ENCODE measurements around the gene PRSS50.
"Not testable (repeated sequence)": the region's sequence is repeated elsewhere in the genome, so short reads cannot be mapped to it uniquely, and the experiment has no call there.

Gene PRSS50

GRCh38 chr3:46717447-46718231, at the start of gene PRSS50:
Gene PRSS50, minus strand, starts transcription at chr3:46717869. Its CDS starts 45 bp downstream, at chr3:46717824.
- no peak within 1 kb of the TSS for H3K9ac ChIP-seq (ENCODE audit: low read depth in 1 of 2, low read length in 2 of 2)
- H3K9me3 ChIP-seq (ENCODE audit: control insufficient read depth in 2 of 2, low read length in 2 of 2) = no peaks in the 10 kb centered on the region
- no peaks in the 10 kb centered on the region for H3K4me1 ChIP-seq (ENCODE audit: control insufficient read depth in 2 of 2, insufficient read depth in 2 of 2, low read length in 2 of 2)
- no peaks in the 10 kb centered on the region for H3K36me3 ChIP-seq (ENCODE audit: control insufficient read depth in 2 of 2, insufficient read depth in 2 of 2, low read length in 2 of 2)
- peaks cover 0 to 2% of the 10 kb centered on the region in 2 donors for H3K27me3 ChIP-seq (ENCODE audit: control insufficient read depth in 2 of 2, insufficient read depth in 2 of 2, low read length in 2 of 2)
- no peak within 1 kb of the TSS for H3K27ac ChIP-seq (ENCODE audit: low read depth in 2 of 2, low read length in 2 of 2)
- no peak within 1 kb of the TSS for H3K4me3 ChIP-seq (ENCODE audit: low read length in 2 of 2)

- no peaks in the 10 kb centered on the region for H3K36me3 ChIP-seq (ENCODE audit: control insufficient read depth in 2 of 2, insufficient read depth in 2 of 2, low read length in 2 of 2)
- no peaks in the 10 kb centered on the region for H3K27me3 ChIP-seq (ENCODE audit: control insufficient read depth in 2 of 2, insufficient read depth in 2 of 2, low read length in 2 of 2)
- H3K4me3 ChIP-seq (ENCODE audit: low read length in 2 of 2) = no peak overlapping the region
- H3K27ac ChIP-seq (ENCODE audit: low read depth in 2 of 2, low read length in 2 of 2) = no peak overlapping the region
- no peak overlapping the region for H3K9ac ChIP-seq (ENCODE audit: low read depth in 1 of 2, low read length in 2 of 2)
- H3K4me1 ChIP-seq (ENCODE audit: control insufficient read depth in 2 of 2, insufficient read depth in 2 of 2, low read length in 2 of 2) = no peaks in the 10 kb centered on the region
- H3K9me3 ChIP-seq (ENCODE audit: control insufficient read depth in 2 of 2, low read length in 2 of 2) = peaks cover 2 to 3% of the 10 kb centered on the region in 2 donors
These were observed 46.5 kb upstream of the PRSS50 start for GRCh38 chr3:46764206-46764605.

- Histone ChIP-seq H3K27me3 (ENCODE audit: control insufficient read depth in 2 of 2, insufficient read depth in 2 of 2, low read length in 2 of 2) (no peaks in the 10 kb centered on the region), H3K36me3 (ENCODE audit: control insufficient read depth in 2 of 2, insufficient read depth in 2 of 2, low read length in 2 of 2) (no peaks in the 10 kb centered on the region), H3K9me3 (ENCODE audit: control insufficient read depth in 2 of 2, low read length in 2 of 2) (peaks cover 2 to 3% of the 10 kb centered on the region in 2 donors), H3K4me1 (ENCODE audit: control insufficient read depth in 2 of 2, insufficient read depth in 2 of 2, low read length in 2 of 2) (no peaks in the 10 kb centered on the region), H3K4me3 (ENCODE audit: low read length in 2 of 2) (no peak overlapping the region), H3K27ac (ENCODE audit: low read depth in 2 of 2, low read length in 2 of 2) (no peak overlapping the region), H3K9ac (ENCODE audit: low read depth in 1 of 2, low read length in 2 of 2) (no peak overlapping the region)
These were observed 45.5 kb upstream of the PRSS50 start for GRCh38 chr3:46763178-46763577.

- H3K4me3 ChIP-seq (ENCODE audit: low read length in 2 of 2) = no peak overlapping the region
- H3K36me3 ChIP-seq (ENCODE audit: control insufficient read depth in 2 of 2, insufficient read depth in 2 of 2, low read length in 2 of 2) = no peaks in the 10 kb centered on the region
- H3K9me3 ChIP-seq (ENCODE audit: control insufficient read depth in 2 of 2, low read length in 2 of 2) = peaks cover under 1 to 2% of the 10 kb centered on the region in 2 donors
These were observed 41.8 kb upstream of the PRSS50 start for GRCh38 chr3:46759239-46760167.

GRCh38 chr3:46756642-46757041, 39.0 kb upstream of the PRSS50 start:
- Histone ChIP-seq H3K36me3 (ENCODE audit: control insufficient read depth in 2 of 2, insufficient read depth in 2 of 2, low read length in 2 of 2) (no peaks in the 10 kb centered on the region), H3K9me3 (ENCODE audit: control insufficient read depth in 2 of 2, low read length in 2 of 2) (no peaks in the 10 kb centered on the region), H3K4me1 (ENCODE audit: control insufficient read depth in 2 of 2, insufficient read depth in 2 of 2, low read length in 2 of 2) (no peaks in the 10 kb centered on the region), H3K4me3 (ENCODE audit: low read length in 2 of 2) (no peak overlapping the region), H3K27me3 (ENCODE audit: control insufficient read depth in 2 of 2, insufficient read depth in 2 of 2, low read length in 2 of 2) (no peaks in the 10 kb centered on the region), H3K27ac (ENCODE audit: low read depth in 2 of 2, low read length in 2 of 2) (no peak overlapping the region), H3K9ac (ENCODE audit: low read depth in 1 of 2, low read length in 2 of 2) (no peak overlapping the region)

More at GRCh38 chr3:46759239-46760167, 41.8 kb upstream of the PRSS50 start:
- Histone ChIP-seq H3K9ac (ENCODE audit: low read depth in 1 of 2, low read length in 2 of 2) (no peak overlapping the region), H3K27ac (ENCODE audit: low read depth in 2 of 2, low read length in 2 of 2) (no peak overlapping the region), H3K4me1 (ENCODE audit: control insufficient read depth in 2 of 2, insufficient read depth in 2 of 2, low read length in 2 of 2) (no peaks in the 10 kb centered on the region), H3K27me3 (ENCODE audit: control insufficient read depth in 2 of 2, insufficient read depth in 2 of 2, low read length in 2 of 2) (no peaks in the 10 kb centered on the region)

- no peak overlapping the region for H3K4me3 ChIP-seq (ENCODE audit: low read length in 2 of 2)
- no peaks in the 10 kb centered on the region for H3K9me3 ChIP-seq (ENCODE audit: control insufficient read depth in 2 of 2, low read length in 2 of 2)
- no peak overlapping the region for H3K27ac ChIP-seq (ENCODE audit: low read depth in 2 of 2, low read length in 2 of 2)
- H3K27me3 ChIP-seq (ENCODE audit: control insufficient read depth in 2 of 2, insufficient read depth in 2 of 2, low read length in 2 of 2) = no peaks in the 10 kb centered on the region
- H3K4me1 ChIP-seq (ENCODE audit: control insufficient read depth in 2 of 2, insufficient read depth in 2 of 2, low read length in 2 of 2) = no peaks in the 10 kb centered on the region
- H3K36me3 ChIP-seq (ENCODE audit: control insufficient read depth in 2 of 2, insufficient read depth in 2 of 2, low read length in 2 of 2) = no peaks in the 10 kb centered on the region
- no peak overlapping the region for H3K9ac ChIP-seq (ENCODE audit: low read depth in 1 of 2, low read length in 2 of 2)
These were observed 38.0 kb upstream of the PRSS50 start for GRCh38 chr3:46755646-46756045.

GRCh38 chr3:46753127-46753526, 35.5 kb upstream of the PRSS50 start:
- H3K4me1 ChIP-seq (ENCODE audit: control insufficient read depth in 2 of 2, insufficient read depth in 2 of 2, low read length in 2 of 2); H3K36me3 ChIP-seq (ENCODE audit: control insufficient read depth in 2 of 2, insufficient read depth in 2 of 2, low read length in 2 of 2); H3K4me3 ChIP-seq (ENCODE audit: low read length in 2 of 2); H3K9me3 ChIP-seq (ENCODE audit: control insufficient read depth in 2 of 2, low read length in 2 of 2); H3K27me3 ChIP-seq (ENCODE audit: control insufficient read depth in 2 of 2, insufficient read depth in 2 of 2, low read length in 2 of 2); H3K27ac ChIP-seq (ENCODE audit: low read depth in 2 of 2, low read length in 2 of 2); H3K9ac ChIP-seq (ENCODE audit: low read depth in 1 of 2, low read length in 2 of 2): not testable (repeated sequence)

GRCh38 chr3:46750555-46751038, 32.9 kb upstream of the PRSS50 start:
- H3K9me3 ChIP-seq (ENCODE audit: control insufficient read depth in 2 of 2, low read length in 2 of 2) = no peaks in the 10 kb centered on the region
- no peaks in the 10 kb centered on the region for H3K36me3 ChIP-seq (ENCODE audit: control insufficient read depth in 2 of 2, insufficient read depth in 2 of 2, low read length in 2 of 2)
- no peak overlapping the region for H3K27ac ChIP-seq (ENCODE audit: low read depth in 2 of 2, low read length in 2 of 2)
- no peaks in the 10 kb centered on the region for H3K4me1 ChIP-seq (ENCODE audit: control insufficient read depth in 2 of 2, insufficient read depth in 2 of 2, low read length in 2 of 2)
- no peak overlapping the region for H3K9ac ChIP-seq (ENCODE audit: low read depth in 1 of 2, low read length in 2 of 2)
- no peak overlapping the region for H3K4me3 ChIP-seq (ENCODE audit: low read length in 2 of 2)
- H3K27me3 ChIP-seq (ENCODE audit: control insufficient read depth in 2 of 2, insufficient read depth in 2 of 2, low read length in 2 of 2) = no peaks in the 10 kb centered on the region

- no peaks in the 10 kb centered on the region for H3K9me3 ChIP-seq (ENCODE audit: control insufficient read depth in 2 of 2, low read length in 2 of 2)
- H3K4me3 ChIP-seq (ENCODE audit: low read length in 2 of 2) = no peak overlapping the region
- H3K36me3 ChIP-seq (ENCODE audit: control insufficient read depth in 2 of 2, insufficient read depth in 2 of 2, low read length in 2 of 2) = no peaks in the 10 kb centered on the region
- H3K27ac ChIP-seq (ENCODE audit: low read depth in 2 of 2, low read length in 2 of 2) = no peak overlapping the region
- H3K9ac ChIP-seq (ENCODE audit: low read depth in 1 of 2, low read length in 2 of 2) = no peak overlapping the region
- no peaks in the 10 kb centered on the region for H3K4me1 ChIP-seq (ENCODE audit: control insufficient read depth in 2 of 2, insufficient read depth in 2 of 2, low read length in 2 of 2)
- H3K27me3 ChIP-seq (ENCODE audit: control insufficient read depth in 2 of 2, insufficient read depth in 2 of 2, low read length in 2 of 2) = no peaks in the 10 kb centered on the region
These were observed 31.5 kb upstream of the PRSS50 start for GRCh38 chr3:46749129-46749528.

- Histone ChIP-seq H3K9me3 (ENCODE audit: control insufficient read depth in 2 of 2, low read length in 2 of 2) (no peaks in the 10 kb centered on the region), H3K4me3 (ENCODE audit: low read length in 2 of 2) (no peak overlapping the region), H3K9ac (ENCODE audit: low read depth in 1 of 2, low read length in 2 of 2) (no peak overlapping the region), H3K27me3 (ENCODE audit: control insufficient read depth in 2 of 2, insufficient read depth in 2 of 2, low read length in 2 of 2) (no peaks in the 10 kb centered on the region), H3K36me3 (ENCODE audit: control insufficient read depth in 2 of 2, insufficient read depth in 2 of 2, low read length in 2 of 2) (no peaks in the 10 kb centered on the region), H3K4me1 (ENCODE audit: control insufficient read depth in 2 of 2, insufficient read depth in 2 of 2, low read length in 2 of 2) (no peaks in the 10 kb centered on the region), H3K27ac (ENCODE audit: low read depth in 2 of 2, low read length in 2 of 2) (no peak overlapping the region)
These were observed 30.5 kb upstream of the PRSS50 start for GRCh38 chr3:46748170-46748569.

Measured in mucosa of rectum (tissue), 2 donors.